GM21619 (cell line): ENCODE data around the gene TMC8.

Experiments
- ATAC-seq: cut with Tn5 transposase; IDR thresholded peaks from one replicate; pipeline ENCODE4 v1.9.1; 2021; ENCODE audit not compliant: unreplicated experiment

The TMC8 gene

DNA sequence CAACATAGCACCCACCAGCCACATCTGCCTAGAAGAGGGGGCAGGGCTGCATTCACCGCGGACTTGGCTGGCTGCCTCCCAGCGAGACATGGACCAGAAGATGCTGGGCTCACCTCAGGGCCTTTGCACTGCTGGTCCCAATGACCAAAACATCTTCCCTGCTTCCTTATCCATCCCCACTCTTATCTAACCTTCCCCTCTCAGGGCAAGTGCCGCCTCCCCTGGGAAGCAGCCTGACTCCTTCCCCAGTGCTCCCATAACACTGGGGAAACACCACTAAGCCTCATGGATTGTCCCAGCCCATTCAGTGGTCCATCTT lies 7.7 kb upstream of the TMC8 start:
- ATAC-seq: no peak

DNA sequence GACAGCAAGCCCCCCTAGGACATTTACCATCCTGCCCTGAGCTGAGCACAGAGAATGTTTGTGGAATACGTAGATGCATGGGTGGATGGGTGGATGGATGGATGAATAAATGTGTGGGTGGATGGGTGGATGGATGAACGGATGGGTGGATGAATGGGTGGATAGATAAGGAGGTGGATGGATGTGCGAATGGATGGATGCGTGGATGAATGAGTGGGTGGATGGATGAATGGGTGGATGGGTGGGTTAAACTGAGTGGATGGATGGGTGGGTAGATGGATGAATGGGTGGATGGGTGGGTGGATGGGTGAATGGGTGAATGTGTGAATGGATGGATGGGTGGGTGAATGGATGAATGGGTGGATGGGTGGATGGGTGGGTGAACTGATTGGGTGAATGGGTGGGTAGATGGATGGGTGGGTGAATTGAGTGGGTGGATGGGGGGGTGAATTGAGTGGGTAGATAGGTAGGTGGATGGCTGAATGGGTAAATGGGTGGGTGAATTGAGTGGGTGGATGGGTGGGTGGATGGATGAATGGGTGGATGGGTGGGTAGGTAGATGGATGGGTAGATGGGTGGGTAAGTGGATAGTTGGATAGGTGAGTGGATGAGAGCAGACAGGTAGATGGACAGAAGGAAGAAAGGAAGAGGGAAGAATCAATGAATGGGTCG lies 7.2 kb upstream of the TMC8 start:
- no peak for ATAC-seq

DNA sequence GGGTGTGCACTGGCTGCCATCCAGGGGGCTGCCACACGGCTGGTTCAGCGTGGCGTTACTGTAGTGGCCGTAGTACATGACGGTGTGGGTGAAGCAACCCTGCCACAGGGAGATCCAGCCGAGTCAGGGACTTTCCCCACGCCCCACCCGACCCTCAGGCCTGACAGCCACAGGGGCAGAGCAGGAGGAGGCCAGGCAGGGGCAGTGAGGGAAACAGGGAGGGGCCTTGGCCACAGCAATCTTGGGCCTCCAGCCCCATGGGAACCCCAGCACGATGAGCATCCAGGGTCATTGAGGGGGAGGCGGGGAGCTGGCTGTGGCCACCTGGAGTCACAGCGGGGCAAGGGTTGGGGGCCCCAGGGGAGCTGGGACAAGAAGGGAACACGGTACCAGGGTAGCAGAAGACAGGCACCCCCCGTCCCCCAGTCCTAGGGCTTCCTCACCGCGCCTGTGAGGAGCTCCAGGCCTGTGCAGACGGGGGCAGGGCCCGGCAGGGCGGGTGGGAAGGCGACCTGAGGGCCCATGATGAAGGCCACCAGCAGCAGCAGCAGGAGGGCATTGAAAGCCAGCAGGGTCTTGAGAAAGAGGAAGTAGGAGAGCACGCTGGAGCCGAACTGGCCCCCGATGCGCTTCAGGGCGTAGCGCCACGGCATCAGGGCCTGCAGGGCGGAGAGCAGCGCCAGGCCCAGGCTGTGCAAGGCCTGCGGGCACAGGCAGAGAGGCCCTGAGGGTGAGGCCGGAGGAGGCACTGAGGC lies 6.3 kb upstream of the TMC8 start:
- ATAC-seq: no peak

- no peak for ATAC-seq
Measured at GRCh38 chr17:78124836-78125137, 5.8 kb upstream of the TMC8 start.

GRCh38 chr17:78125138-78125913 lies 5.2 kb upstream of the TMC8 start:
- no peak for ATAC-seq

DNA sequence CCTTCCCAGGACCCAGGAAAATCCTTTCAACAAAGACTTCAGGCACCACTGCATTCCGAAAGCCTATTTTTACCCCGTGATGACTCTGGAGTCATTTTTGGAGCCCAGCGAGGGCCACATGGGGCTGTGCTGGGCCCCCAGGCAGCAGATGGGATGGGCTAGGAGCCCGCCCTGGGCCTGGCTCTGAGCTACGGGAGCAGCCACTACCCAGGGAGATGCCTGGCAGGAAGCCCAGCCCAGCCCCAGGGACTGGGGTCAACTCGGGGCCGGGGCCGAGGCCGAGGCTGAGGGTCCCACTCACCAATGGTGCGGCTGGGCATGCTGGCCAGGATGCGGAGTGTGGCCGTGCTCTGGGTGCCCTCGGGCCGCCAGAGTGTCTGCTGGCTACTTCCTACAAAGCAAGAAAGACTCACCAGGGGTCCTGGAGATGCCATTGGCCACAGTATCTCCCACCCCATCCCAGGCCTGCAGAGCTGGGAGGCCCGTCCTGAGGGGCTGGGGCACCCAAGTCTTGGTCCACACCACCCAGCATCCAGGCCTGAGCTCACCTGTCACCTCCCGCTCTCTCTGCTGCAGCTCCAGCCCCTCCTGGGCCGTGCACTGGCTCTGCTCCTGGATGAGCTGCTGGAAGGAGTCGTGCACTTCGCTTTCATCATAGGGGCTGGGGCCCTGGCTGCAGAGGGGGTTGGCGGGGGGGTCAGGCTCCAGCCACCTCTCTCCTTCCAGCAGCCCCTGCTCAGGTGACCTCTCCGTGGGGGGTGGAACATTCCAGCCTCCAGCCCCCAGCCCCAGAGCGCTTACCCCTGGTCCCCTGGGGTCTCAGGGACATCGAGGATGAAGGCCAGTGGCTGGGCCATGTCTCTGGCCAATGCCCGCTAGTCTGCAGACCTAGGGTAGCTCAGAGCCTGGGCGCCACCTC lies 4.3 kb upstream of the TMC8 start:
- no peak for ATAC-seq

DNA sequence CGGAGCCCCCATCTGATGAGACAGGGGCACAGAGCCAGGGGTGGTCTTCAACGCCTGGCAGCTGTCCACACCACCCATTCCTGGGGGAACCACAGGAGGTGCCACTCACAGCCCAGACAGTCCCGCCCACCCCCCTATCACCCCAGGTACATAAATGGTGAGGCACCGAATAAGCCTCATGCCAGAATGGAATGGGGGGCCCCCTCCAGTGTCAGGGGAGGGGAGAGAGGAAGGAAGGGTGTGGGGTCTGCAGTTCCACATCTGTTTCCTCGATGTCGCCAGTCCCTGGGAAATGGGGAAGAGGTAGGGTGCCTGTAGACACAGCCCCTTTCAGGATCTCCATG lies 3.7 kb upstream of the TMC8 start:
- ATAC-seq: no peak

DNA sequence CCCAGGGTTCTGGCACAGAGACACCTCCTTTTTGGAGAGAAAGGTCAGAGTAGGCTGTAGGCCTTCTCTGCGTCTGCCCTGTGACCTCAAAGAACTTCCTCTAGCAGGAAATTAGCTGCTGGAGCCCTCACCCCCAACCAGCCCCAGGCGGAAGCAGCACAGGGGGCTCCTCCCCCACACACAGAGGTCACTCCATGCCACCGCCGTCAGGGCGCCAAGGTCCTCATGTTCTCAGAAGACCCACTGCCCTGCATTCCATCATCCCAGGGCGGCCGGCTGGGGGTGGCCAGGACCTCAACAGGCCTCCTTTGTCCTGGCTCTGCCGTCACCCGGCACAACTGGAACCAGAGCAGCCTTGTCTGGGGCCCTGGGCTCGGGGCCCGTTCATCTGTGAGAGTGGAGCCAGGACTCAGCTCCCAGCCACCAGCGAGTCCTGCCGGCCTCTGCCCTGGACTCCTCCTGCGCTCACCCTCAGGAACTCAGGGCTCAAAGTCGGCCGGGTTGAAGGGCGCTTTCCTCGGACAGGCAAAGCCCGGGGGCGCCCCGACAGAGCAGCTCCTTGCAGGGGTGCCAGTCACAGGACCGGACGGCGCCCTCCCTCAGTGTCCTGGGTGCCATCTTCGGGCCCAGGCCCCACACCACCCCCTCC lies 3.2 kb upstream of the TMC8 start:
- no peak for ATAC-seq

- ATAC-seq: no peak
Measured at GRCh38 chr17:78127888-78128550, 2.6 kb upstream of the TMC8 start.

GRCh38 chr17:78128551-78129350 lies 1.8 kb upstream of the TMC8 start, which contains the start of gene TMC6:
Gene TMC6, minus strand, starts transcription at chr17:78128755. Its CDS starts 1,923 bp downstream, at chr17:78126832.
- no peak for ATAC-seq

DNA sequence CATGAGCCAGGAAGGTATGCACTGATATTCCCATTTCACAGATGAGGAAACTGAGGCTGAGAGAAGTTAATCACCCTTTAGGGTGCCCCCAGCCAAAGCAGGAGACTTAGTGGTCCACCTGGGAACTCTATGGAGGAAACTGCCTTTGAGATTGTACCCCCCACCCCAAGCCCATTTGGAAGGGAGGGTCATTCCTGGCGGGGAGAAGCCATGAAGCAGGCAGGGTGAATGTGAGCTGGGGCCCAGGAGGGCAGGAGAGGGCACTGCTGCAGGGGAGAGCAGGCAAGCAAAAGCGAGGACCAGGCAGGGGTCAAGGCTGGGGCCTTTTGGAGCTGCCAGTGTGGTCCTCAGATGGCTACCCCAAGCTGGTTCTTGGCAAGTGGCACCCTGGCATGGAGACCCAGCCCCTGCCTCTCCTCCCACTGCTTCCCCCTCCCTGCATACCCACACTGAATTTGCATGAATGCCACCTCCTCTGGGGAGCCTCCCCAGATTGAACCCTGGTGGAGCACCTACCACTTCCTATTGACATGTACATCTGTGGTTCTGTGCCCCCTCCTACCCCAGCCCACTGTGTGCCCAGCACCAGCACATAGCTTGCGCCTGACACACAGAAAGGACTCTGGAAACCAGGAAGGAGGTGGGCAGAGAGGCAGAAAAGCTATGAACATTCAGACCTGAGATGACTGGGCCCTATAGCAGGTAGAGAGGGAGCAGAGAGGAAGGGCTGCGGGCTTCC lies 1.1 kb upstream of the TMC8 start:
- ATAC-seq: no peak

- no peak for ATAC-seq
Measured at GRCh38 chr17:78130090-78130436, 508 bp upstream of the TMC8 start.

- no peak for ATAC-seq
Measured at GRCh38 chr17:78131172-78132083, 857 bp downstream of the TMC8 start.

DNA sequence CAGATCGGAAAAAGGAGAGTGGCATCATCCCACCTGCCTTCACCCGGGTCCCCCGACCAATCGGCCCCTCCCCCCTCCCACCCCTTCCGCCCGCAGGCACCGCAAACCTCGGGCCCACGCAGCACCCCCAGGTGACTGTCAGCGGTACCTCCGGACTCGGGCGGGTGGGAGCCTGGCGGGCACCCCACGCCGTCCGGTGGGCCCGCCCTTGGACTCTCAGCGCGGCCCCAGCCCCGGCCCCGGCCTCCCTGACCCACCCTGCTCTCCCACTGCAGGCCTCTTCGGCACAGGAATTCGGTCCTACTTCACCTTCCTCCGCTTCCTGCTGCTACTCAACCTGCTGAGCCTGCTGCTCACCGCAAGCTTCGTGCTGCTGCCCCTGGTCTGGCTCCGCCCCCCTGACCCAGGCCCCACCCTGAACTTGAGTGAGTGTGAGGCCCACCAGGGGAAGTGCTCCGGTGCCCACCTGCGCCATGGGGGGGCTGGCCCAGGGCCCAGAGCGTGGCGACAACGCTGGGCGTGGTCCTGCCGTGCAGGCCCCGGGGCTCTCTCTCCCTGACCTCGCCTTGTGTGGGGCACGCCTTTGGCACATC lies 1.6 kb downstream of the TMC8 start:
- ATAC-seq: no peak

DNA sequence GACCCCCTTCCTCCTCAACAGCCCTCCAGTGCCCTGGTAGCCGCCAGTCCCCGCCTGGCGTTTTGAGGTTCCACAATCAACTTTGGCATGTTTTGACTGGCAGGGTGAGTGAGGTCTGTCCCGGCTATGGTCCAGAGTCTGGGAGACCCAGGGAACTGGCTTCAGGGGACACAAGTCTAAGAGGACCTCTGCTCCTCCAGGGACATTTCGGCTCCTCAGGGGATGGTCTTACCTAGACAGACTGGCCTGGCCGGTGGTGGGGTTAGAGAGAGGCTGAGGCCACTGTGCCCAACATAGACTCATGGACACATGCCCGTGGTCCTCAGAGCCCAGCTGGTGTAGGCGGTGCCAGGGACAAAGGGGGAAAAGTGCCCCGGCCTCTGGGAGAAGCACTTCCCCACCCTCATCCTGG lies 2.2 kb downstream of the TMC8 start:
- no peak for ATAC-seq

DNA sequence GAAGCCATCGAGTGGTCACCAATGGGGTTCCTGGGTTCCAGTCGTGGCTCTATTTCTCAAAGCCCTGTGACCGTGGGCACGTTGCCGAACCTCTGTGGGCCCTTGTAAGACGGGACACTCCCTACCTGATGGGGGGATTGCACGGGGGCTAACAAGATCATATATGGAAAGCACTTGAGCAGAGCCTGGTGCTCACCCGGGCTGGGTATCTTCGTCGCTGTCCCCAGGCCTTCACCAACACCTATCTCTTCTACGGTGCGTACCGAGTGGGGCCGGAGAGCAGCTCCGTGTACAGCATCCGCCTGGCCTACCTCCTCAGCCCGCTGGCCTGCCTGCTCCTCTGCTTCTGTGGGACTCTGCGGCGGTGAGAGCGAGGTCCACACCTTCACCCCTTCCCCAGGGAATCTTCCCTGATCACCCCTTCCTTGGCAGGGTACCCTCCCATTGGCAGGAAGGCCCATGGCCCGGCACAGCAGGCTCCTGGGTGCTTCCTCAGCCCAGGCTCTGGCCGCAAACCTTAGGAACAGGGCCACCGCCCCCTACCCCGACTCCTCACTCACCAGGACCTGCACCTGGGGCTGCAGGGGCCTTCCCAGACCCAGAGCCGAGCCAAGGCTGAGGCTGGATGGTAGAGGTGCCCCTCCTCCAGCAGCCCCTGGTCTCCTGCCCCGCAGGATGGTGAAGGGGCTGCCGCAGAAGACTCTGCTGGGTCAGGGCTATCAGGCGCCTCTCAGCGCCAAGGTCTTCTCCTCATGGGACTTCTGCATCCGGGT lies 2.8 kb downstream of the TMC8 start:
- ATAC-seq: no peak
